ENCODE measurements around the gene CTXN1.
"Not testable (repeated sequence)": the region's sequence is repeated elsewhere in the genome, so short reads cannot be mapped to it uniquely, and the experiment has no call there.

Gene CTXN1

GRCh38 chr19:7924651-7925170 is 1.2 kb downstream of the CTXN1 start:
- DNase-seq, result no peak

GRCh38 chr19:7924241-7924640 is 1.7 kb downstream of the CTXN1 start:
- no peak for DNase-seq

GRCh38 chr19:7923295-7924191 is 2.4 kb downstream of the CTXN1 start:
- no peak for DNase-seq

GRCh38 chr19:7922836-7923195 is 3.1 kb downstream of the CTXN1 start:
- no peak for DNase-seq

GRCh38 chr19:7921967-7922835 is 3.7 kb downstream of the CTXN1 start:
- no peak for DNase-seq

GRCh38 chr19:7921302-7921966 is 4.5 kb downstream of the CTXN1 start:
- DNase-seq, result no peak

- peak; percentile 96 to 97 for DNase-seq
Measured at GRCh38 chr19:7920519-7921301, 5.2 kb downstream of the CTXN1 start.

- DNase-seq, result peak; percentile 89 to 94
Measured at GRCh38 chr19:7919610-7920518, 6.1 kb downstream of the CTXN1 start, which contains the start of gene SNAPC2. SNAPC2 (plus strand) TSS chr19:7920338; CDS start chr19:7920367, 29 bp downstream.

- DNase-seq, result no peak
Measured at GRCh38 chr19:7918615-7919421, 7.1 kb downstream of the CTXN1 start.

GRCh38 chr19:7918062-7918614 is 7.8 kb downstream of the CTXN1 start:
- DNase-seq, result not testable (repeated sequence)

- DNase-seq, result peak; percentile 36 to 59
Measured at GRCh38 chr19:7917267-7918061, 8.5 kb downstream of the CTXN1 start.

GRCh38 chr19:7916955-7917266 is 9.0 kb downstream of the CTXN1 start:
- DNase-seq, result no peak

- peak; percentile 43 to 72 for DNase-seq
Measured at GRCh38 chr19:7916103-7916954, 9.6 kb downstream of the CTXN1 start.

GRCh38 chr19:7915250-7916102 is 10.5 kb downstream of the CTXN1 start:
- no peak for DNase-seq

- no peak for DNase-seq
Measured at GRCh38 chr19:7914598-7915045, 11.3 kb downstream of the CTXN1 start, which contains the start of gene TGFBR3L. TGFBR3L (plus strand) TSS chr19:7914830.

GRCh38 chr19:7914099-7914498 is 11.8 kb downstream of the CTXN1 start:
- DNase-seq, result no peak

- DNase-seq, result no peak
Measured at GRCh38 chr19:7913652-7914051, 12.3 kb downstream of the CTXN1 start.

All from inflammatory macrophage (primary cell).